Fibroblast of the aortic adventitia (primary cell): ENCODE data around the gene SUPT4H1. TPM values are rescaled to one million over a fixed set of nuclear protein-coding genes. Genes with fewer than 3 reads are reported as not detected.

ENCODE experiments used
- DNase-seq: peaks from one replicate; pipeline ENCODE4 v3.0.0-alpha.2; 2010; ENCODE audit warnings: low read depth
- H3K4me3 ChIP-seq: 2 replicates; pipeline ENCODE4 v1.5.1; 2011; ENCODE audit warnings: low read depth, mild to moderate bottlenecking, control low read depth, low read length, moderate library complexity
- CTCF ChIP-seq: IDR thresholded peaks from 2 replicates; pipeline ENCODE4 v1.5.1; 2011; ENCODE audit warnings: mild to moderate bottlenecking, low read length, control low read depth, inconsistent platforms; ENCODE audit not compliant: insufficient read depth
- total RNA-seq: library from RNA; depleted of rRNA; stranded (reverse); fragments of >200 nt; gene quantifications from 2 replicates; pipeline ENCODE4 v1.2.3, GENCODE V29; 2012; ENCODE audit warnings: low replicate concordance

Gene SUPT4H1
- total RNA-seq, 1 donor: 34.9 TPM

GRCh38 chr17:58369214-58370031 is 17.4 kb upstream of the SUPT4H1 start:
- no peak overlapping the region for H3K4me3 ChIP-seq
- DNase-seq: no peak
- no peak for TF ChIP-seq CTCF

- no peak overlapping the region for H3K4me3 ChIP-seq
- no peak for TF ChIP-seq CTCF
- DNase-seq: no peak
These were observed 16.8 kb upstream of the SUPT4H1 start for GRCh38 chr17:58368860-58369213.

- no peak for TF ChIP-seq CTCF
- H3K4me3 ChIP-seq: no peak overlapping the region
- DNase-seq: no peak
These were observed 15.5 kb upstream of the SUPT4H1 start for GRCh38 chr17:58367461-58367860.

- DNase-seq: no peak
- no peak for TF ChIP-seq CTCF
- no peak overlapping the region for H3K4me3 ChIP-seq
These were observed 14.1 kb upstream of the SUPT4H1 start for GRCh38 chr17:58365980-58366595.

- no peak for DNase-seq
These were observed 13.4 kb upstream of the SUPT4H1 start for GRCh38 chr17:58365185-58365979.

More at GRCh38 chr17:58365185-58365979, 13.4 kb upstream of the SUPT4H1 start:
- TF ChIP-seq CTCF: no peak
- H3K4me3 ChIP-seq: no peak overlapping the region
